Stomach smooth muscle (tissue), 2 donors: Measurements from ENCODE around the gene TTC28.
A peak's percentile ranks its signal among the peaks of the same experiment; 100 is the strongest.
"Not testable (repeated sequence)": the region's sequence is repeated elsewhere in the genome, so short reads cannot be mapped to it uniquely, and the experiment has no call there.

Experiments used
- H3K27ac ChIP-seq: one replicate; pipeline ENCODE4 v1.7.0; 2013; ENCODE audit warnings: mild to moderate bottlenecking, low read length, inconsistent platforms
- H3K27me3 ChIP-seq, 2 donors: one replicate each; pipeline ENCODE4 v1.7.0; 2013; ENCODE audit warnings: low read length in 2 of 2; ENCODE audit not compliant: insufficient read depth in 2 of 2, control insufficient read depth in 1 of 2
- H3K36me3 ChIP-seq, 2 donors: one replicate each; pipeline ENCODE4 v1.7.0; 2013; ENCODE audit warnings: low read length in 2 of 2; ENCODE audit not compliant: control insufficient read depth in 2 of 2, insufficient read depth in 2 of 2
- H3K4me1 ChIP-seq: one replicate; pipeline ENCODE4 v1.7.0; 2013; ENCODE audit warnings: low read length; ENCODE audit not compliant: control insufficient read depth, insufficient read depth
- H3K4me3 ChIP-seq, 2 donors: one replicate each; pipeline ENCODE4 v1.7.0; 2013; ENCODE audit warnings: low read length in 2 of 2
- H3K9ac ChIP-seq, 2 donors: one replicate each; pipeline ENCODE4 v1.7.0; 2013; ENCODE audit warnings: low read length in 2 of 2, mild to moderate bottlenecking in 1 of 2
- H3K9me3 ChIP-seq, 2 donors: one replicate each; pipeline ENCODE4 v1.7.0; 2013; ENCODE audit warnings: low read length in 2 of 2; ENCODE audit not compliant: control insufficient read depth in 2 of 2
- donor health status: healthy.
- donor health status: Pancreatic carcinoma.

TTC28 gene

GRCh38 chr22:28529144-28529543, 150.5 kb downstream of the TTC28 start:
- H3K9ac ChIP-seq, H3K4me1 ChIP-seq, H3K27me3 ChIP-seq, H3K27ac ChIP-seq, H3K4me3 ChIP-seq, H3K9me3 ChIP-seq, H3K36me3 ChIP-seq: not testable (repeated sequence)

- Histone ChIP-seq H3K27ac (no peak overlapping the region), H3K36me3 (no peaks in the 10 kb centered on the region), H3K9ac (no peak overlapping the region)
Measured at GRCh38 chr22:28521451-28521850, 158.2 kb downstream of the TTC28 start.

DNA sequence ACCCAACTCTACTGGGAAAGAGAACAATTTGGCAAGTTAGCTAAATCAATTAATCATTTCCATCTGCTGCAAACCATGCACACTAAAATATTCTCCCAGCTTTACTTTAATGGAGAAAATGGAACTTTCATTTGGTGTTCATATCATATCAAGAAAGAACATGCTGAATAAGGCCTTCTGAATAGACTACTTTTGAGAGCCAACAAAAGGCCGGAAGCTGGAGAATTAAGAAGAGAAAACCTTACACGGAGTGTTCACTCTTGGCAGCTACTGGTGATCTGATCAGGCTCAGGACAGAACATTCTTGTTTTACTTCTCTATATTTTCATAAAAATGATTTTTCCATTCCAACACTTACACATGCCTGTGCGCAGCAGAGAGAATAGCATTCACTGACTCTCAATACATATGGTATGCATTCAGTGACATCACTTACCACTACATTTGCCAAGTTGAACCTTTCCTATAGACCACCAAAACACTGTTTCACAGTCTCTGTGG, 165.3 kb downstream of the TTC28 start:
- no peaks in the 10 kb centered on the region for H3K9me3 ChIP-seq
- H3K4me3 ChIP-seq: no peak overlapping the region
- no peak overlapping the region for H3K27ac ChIP-seq
- H3K36me3 ChIP-seq: no peaks in the 10 kb centered on the region
- no peaks in the 10 kb centered on the region for H3K4me1 ChIP-seq
- H3K9ac ChIP-seq: no peak overlapping the region
- no peaks in the 10 kb centered on the region for H3K27me3 ChIP-seq

More at GRCh38 chr22:28521451-28521850, 158.2 kb downstream of the TTC28 start:
- Histone ChIP-seq H3K4me1 (no peaks in the 10 kb centered on the region), H3K27me3 (no peaks in the 10 kb centered on the region), H3K9me3 (no peaks in the 10 kb centered on the region), H3K4me3 (no peak overlapping the region)

DNA sequence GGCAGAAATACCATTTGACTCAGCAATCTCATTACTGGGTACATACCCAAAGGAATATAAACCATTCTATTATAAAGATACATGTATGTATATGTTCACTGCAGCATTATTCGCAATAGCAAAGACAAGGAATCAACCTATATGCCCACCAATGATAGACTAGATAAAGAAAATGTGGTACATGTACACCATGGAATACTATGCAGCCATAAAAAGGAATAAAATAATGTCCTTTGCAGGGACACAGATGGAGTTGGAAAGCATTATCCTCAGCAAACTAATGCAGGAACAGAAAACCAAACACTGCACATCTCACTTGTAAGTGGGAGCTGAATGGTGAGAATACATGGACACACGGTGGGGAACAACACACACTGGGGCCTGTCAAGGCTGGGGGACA, 167.3 kb downstream of the TTC28 start:
- H3K27ac ChIP-seq, H3K36me3 ChIP-seq, H3K4me3 ChIP-seq, H3K27me3 ChIP-seq, H3K9me3 ChIP-seq, H3K9ac ChIP-seq, H3K4me1 ChIP-seq: not testable (repeated sequence)

- Histone ChIP-seq H3K27ac (no peak overlapping the region), H3K4me1 (no peaks in the 10 kb centered on the region), H3K27me3 (no peaks in the 10 kb centered on the region), H3K4me3 (no peak overlapping the region), H3K36me3 (no peaks in the 10 kb centered on the region), H3K9me3 (peaks cover 0 to 2% of the 10 kb centered on the region in 2 donors), H3K9ac (no peak overlapping the region)
Measured at GRCh38 chr22:28507896-28508295, 171.7 kb downstream of the TTC28 start.

DNA sequence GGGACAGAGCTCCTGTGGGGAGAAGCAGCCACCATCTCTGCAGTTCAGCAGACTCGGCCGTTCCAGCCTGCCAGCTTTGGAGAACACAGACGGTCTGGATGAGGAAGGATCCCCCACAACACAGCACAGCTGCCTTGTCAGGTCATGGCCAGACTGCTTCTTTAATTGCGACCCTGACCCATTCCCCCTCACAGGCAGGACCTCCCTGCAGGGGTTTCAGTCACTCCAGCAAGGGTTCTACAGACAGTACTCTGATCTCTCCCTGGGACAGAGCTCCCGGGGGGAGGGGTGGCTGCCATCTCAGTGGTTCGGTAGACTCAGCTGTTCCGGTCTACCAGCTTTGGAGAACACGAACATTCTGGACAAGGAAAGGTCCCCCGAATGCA, 173.5 kb downstream of the TTC28 start:
- Histone ChIP-seq H3K4me3 (peak overlapping the region in 1 of 2 donors; percentile 29), H3K9me3 (peaks cover 0 to 2% of the 10 kb centered on the region in 2 donors), H3K4me1 (no peaks in the 10 kb centered on the region), H3K27ac (no peak overlapping the region), H3K27me3 (no peaks in the 10 kb centered on the region), H3K9ac (no peak overlapping the region), H3K36me3 (no peaks in the 10 kb centered on the region)

DNA sequence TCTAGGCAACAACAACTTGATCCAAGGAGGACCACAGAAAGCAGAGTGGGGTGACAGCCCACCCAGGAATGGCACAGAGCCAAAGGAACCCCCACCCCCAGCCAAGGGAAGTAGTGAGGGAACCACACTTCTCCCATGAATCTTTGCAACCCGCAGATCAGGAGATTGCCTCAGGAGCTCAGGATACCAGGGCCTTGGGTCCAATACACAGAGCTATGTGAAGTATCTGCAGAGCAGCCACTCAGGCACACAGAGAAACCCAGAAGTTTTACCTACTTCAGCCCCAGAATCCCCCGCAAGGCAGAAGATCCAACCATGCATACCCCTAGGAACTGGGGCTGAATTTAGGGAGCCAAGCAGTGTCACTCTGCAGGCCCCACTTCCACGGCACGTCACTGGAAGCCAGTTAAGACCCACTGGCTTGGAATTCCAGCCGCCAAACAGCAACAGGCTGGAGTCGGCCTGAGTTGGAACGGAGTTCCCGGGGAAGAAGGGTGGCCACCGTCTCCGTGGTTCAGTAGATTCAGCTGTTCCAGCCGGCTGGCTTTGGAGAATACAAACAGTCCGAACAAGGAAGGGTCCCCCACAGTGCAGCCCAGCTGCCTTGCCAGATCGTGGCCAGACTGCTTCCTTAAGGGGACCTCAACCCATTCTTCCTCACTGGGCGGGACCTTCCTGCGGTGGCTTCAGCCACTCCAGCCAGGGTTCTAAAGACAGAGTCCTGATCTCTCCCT, 174.1 kb downstream of the TTC28 start:
- H3K36me3 ChIP-seq: no peaks in the 10 kb centered on the region
- no peak overlapping the region for H3K9ac ChIP-seq
- H3K9me3 ChIP-seq: peaks cover 0 to 2% of the 10 kb centered on the region in 2 donors
- no peaks in the 10 kb centered on the region for H3K4me1 ChIP-seq
- H3K27me3 ChIP-seq: no peaks in the 10 kb centered on the region
- H3K27ac ChIP-seq: no peak overlapping the region
- H3K4me3 ChIP-seq: peak overlapping the region in 1 of 2 donors; percentile 29

- Histone ChIP-seq H3K9ac (no peak overlapping the region), H3K4me1 (no peaks in the 10 kb centered on the region), H3K4me3 (no peak overlapping the region), H3K27me3 (no peaks in the 10 kb centered on the region), H3K9me3 (no peaks in the 10 kb centered on the region), H3K36me3 (no peaks in the 10 kb centered on the region), H3K27ac (no peak overlapping the region)
Measured at GRCh38 chr22:28500006-28500405, 179.6 kb downstream of the TTC28 start.

DNA sequence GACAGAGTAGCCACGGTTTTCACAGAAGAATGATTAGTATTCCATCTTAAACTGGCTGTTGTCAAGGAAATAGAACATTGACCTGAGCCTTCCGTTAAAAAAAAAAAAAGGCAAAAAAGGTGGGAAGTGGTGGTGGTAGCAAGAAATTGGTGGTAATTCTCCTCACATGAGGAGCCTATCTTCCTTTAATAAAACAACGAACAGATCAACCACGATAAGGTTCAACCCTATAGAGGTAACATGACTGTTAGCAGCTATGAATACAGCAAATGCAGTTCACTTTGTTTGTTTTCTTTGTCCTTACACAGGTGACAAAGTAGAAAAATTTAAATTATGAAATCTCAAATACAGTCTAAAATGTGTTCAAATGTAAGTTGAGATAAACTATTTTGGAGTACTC, 181.6 kb downstream of the TTC28 start:
- Histone ChIP-seq H3K9me3 (no peaks in the 10 kb centered on the region), H3K4me1 (no peaks in the 10 kb centered on the region), H3K9ac (no peak overlapping the region), H3K27me3 (no peaks in the 10 kb centered on the region), H3K4me3 (no peak overlapping the region), H3K36me3 (no peaks in the 10 kb centered on the region), H3K27ac (no peak overlapping the region)

- Histone ChIP-seq H3K27me3 (no peaks in the 10 kb centered on the region), H3K36me3 (no peaks in the 10 kb centered on the region), H3K9me3 (no peaks in the 10 kb centered on the region), H3K4me1 (no peaks in the 10 kb centered on the region), H3K4me3 (no peak overlapping the region), H3K9ac (no peak overlapping the region), H3K27ac (no peak overlapping the region)
Measured at GRCh38 chr22:28497188-28497587, 182.5 kb downstream of the TTC28 start.

GRCh38 chr22:28491289-28491688, 188.4 kb downstream of the TTC28 start:
- H3K9ac ChIP-seq, H3K4me3 ChIP-seq, H3K4me1 ChIP-seq, H3K27ac ChIP-seq, H3K27me3 ChIP-seq, H3K36me3 ChIP-seq, H3K9me3 ChIP-seq: not testable (repeated sequence)
